Left colon (tissue), 2 donors: Measurements from ENCODE around the gene TMEM134. TPM values are rescaled to one million over a fixed set of nuclear protein-coding genes. Genes with fewer than 3 reads are reported as not detected.
"Not testable (repeated sequence)": the region's sequence is repeated elsewhere in the genome, so short reads cannot be mapped to it uniquely, and the experiment has no call there.

Source experiments
- ATAC-seq: fragments of 200-7000 bp; cut with Tn5 transposase; one replicate; pipeline ENCODE4 v1.9.1; 2020; ENCODE audit warnings: mild to moderate bottlenecking, moderate library complexity
- DNase-seq, 2 donors: peaks; one replicate each; pipeline ENCODE4 v3.0.0-alpha.2; 2020
- intact Hi-C, 2 donors: fragments of 100-400 bp; cut with DNase I in 1 of 2; cut with micrococcal nuclease in 1 of 2; formaldehyde crosslinking; loops; one replicate each; pipeline versions ENCODE4 v1.11.2 to v1.14.0; 2022; cut with DNase I, micrococcal nuclease
- total RNA-seq, 2 donors: library from RNA; stranded (reverse); fragmentation: NEBNext Ultra II Directional; extraction: Animal tissue kit (Norgen Biotek cat#: 25700); gene quantifications; one replicate each; pipeline ENCODE4 v1.2.1, GENCODE V29; 2021
- donor health status: DM: no; HTN: no; CAD: no.
- donor health status: DM: yes; HTN: yes; CAD: no.

The TMEM134 gene
- total RNA-seq, 2 donors from 2014 or later: 63.6 to 68.0 TPM

DNA sequence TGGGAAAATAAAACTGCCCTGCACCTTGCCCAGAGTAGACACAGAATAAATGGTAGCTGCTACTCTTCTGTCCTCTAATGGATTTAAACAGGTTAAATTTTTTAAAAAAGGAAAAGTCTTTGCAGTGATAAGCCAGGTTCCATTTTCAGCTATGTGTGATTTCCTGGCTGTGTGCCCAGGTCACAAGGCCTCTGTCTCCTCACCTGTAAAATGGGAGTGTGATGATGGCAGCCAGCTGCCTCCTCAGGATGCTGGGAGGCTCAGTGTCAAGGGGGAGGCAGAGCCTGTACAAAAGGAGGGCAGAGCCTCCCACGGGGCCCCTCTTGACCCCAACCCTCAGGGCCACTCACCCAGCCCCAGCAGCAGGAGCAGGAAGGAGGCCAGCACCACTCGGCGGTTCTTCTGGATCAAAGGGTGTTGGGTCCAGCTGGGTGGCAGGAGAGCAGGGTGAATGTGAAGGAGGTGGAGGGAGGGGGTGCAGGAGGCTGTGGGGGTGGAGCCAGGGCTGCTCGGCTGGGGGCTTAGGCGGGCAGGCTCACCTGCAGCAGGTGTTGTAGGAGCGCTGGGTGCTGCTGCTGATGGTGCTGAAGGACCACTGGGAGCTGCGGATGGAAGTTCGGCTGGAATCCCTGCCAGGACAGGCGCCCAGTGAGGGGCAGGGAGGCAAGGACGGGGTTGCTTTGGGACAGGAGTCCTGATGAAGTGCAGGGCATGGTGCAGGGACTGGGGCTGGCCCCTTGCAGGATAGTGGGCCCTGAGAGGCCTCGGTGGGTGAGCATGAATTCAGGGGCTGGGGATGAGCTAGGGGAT is 1.9 kb downstream of the TMEM134 start:
- intact Hi-C loops: no loop called here
- DNase-seq: no peak
- no peak for ATAC-seq

DNA sequence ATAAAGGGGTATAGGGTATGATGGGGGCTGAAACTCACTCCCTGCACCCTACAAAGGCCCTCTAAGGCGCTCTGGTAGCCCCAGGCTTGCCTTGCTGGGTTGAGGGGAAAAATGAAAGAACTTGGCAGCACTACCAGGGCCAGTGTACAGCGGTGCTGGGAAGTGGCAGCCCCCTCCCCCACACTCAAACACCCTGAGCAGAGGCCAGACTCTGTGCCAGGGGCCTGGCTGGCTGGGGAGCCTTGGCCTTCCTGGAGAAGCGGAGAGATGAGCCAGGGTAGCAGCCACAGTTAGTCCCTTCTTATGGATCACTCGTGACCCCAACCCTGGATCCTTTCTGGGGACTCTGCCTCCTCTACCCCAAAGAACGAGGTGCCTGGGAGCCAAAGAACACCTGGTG is 2.7 kb downstream of the TMEM134 start:
- no peak for ATAC-seq
- intact Hi-C loops: no loop called here
- DNase-seq: no peak

DNA sequence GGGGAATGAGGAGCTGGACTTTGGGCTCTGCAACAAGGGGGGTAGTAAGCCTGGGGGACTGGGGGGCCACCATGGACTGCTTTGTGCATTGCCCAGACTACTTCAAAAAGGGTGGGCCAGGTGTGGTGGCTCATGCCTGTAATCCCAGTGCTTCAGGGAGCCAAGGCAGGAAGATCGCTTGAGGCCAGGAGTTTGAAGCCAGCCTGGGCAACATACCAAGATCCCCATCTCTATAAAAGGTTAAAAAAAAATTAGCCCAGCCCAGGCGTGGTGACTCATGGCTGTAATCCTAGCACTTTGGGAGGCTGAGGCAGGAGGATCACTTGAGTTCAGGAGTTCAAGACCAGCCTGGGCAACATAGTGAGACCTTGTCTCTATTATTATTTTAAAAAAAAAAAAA is 3.5 kb downstream of the TMEM134 start:
- intact Hi-C loops, ATAC-seq: not testable (repeated sequence)

DNA sequence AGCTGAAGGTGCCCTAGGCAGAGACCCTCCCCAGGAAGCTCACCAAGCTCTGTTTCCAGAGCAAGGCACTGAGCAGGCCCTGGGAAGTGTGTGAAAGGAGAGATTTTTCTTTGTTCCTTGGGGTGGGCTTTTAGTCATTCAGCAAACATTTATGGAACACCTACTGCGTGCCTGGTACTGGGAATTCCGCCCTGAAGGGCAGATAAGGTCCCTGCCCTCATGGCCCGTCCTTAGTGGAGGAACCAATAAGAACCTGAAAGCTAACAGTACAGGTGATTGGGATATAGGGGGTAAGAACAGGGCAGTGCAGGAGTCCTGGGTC is 3.9 kb downstream of the TMEM134 start:
- ATAC-seq (peak; percentile 3), DNase-seq (no peak)
- intact Hi-C loops: no loop called here

More for the DNA sequence above, 3.5 kb downstream of the TMEM134 start:
- not testable (repeated sequence) for DNase-seq

DNA sequence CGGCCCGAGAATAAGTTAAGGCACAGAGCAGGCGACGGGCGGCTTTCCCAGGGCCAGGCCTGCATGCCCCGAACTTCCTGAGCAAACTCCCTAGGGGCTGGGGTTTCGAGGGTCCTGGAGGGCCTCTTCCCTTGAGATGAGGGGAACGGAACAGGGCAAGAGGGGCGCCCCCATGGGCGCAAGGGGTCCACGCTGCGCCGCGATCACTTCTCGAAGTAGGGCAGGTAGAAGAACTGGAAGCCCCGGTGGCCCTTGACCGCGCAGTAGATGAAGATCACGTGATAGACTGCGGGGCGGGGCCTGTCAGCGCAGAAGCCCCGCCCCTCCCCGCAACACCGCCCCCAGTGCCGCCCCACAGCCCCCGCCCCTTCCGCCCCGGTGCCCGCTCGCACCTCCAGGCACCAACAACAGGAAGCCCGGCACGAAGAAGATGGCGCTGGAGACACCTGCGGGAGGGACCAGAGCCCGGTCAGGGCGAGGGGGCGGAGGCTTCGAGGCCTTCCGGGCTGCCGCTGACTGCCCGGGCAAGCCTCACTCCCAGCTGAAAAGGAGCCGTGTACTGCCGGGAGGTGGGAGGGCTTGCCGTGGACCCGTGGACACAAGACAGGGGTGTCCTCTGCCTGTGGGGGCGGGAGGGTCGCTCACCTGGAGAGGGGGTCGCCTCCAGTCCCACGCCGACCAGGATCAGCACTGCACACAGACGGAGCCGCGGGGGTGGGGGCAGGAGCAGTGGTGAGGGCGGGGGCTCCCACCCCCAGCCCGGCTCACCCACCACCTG is 4.5 kb downstream of the TMEM134 start:
- DNase-seq (peak; percentile 92 to 95), ATAC-seq (peak; percentile 79)
- intact Hi-C loops: no loop called here

DNA sequence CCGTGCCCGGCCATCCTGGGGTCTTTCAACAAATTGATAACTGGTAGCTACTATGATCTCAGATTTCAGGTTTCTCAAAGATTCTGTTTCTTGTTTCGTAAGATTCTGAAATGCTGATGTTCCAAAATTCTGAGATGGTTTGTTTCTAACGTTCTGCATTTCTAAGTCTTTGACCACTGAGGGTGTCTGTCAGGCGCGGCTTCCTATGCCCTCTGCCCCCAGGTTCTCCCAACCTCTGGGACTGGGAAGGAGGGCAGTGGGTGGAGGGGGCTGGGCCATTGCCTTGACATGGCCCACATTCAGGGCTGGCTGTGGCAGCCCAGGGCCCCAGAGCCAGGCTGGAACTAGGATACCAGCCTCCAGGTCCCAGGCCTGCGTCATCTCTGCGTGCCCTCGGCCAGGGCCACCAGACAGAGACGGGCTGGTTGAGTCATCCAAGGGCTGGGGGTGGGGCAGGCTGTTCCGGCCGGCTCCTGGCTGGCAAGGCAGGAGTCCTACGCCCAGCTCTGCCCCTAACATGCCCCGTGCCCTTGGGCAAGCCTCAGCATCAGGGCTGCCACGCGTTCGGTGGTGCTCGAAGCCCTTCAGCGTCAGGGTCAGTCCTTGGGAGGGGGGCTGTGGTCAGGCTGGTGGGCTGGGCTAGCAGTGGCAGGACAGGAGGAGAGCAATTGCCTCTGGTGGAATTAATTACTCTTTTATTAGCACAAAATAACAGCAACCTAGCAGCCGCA is 5.2 kb downstream of the TMEM134 start:
- ATAC-seq (peak; percentile 40), DNase-seq (peak; percentile 58 to 79)
- intact Hi-C loops: no loop called here

DNA sequence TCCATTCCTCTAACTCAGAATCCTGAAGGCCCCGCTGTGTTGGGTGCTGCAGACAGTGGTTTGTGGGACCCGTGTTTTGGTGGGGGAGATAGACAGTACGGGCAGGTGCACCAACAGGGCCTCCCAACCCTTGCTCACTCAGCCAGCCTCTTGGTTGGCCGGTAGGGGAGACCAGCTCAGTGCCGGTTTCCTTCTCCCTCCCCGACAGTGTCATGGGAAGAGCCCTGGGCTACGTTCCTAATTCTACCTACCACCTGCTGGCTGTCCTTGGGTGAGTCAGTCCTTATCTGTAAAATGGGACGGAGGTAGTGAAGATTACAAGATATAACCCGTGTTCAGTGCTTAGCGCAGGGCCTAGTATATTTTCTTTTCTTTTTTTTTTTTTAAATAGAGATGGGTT is 5.9 kb downstream of the TMEM134 start:
- ATAC-seq: no peak
- intact Hi-C loops: no loop called here
- DNase-seq: no peak

DNA sequence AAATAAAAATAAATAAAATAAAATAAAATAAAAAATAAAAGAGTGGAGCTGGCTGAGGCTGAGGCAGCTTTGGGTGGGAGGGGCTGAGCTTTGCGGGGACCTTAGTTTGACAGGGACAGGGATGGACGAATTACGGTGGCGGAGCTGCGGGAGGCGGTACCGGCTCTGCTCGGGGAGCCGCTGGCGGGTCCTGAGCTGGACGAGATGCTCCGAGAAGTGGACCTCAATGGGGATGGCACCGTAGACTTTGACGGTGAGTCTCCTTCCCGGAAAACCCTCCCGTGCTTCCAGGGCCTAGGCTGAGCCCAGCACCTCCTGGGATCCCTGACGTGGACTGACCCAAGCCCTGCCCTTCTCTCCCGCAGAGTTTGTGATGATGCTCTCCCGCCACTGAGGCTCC is 10.8 kb downstream of the TMEM134 start:
- no peak for DNase-seq
- intact Hi-C loops: no loop called here
- ATAC-seq: no peak

DNA sequence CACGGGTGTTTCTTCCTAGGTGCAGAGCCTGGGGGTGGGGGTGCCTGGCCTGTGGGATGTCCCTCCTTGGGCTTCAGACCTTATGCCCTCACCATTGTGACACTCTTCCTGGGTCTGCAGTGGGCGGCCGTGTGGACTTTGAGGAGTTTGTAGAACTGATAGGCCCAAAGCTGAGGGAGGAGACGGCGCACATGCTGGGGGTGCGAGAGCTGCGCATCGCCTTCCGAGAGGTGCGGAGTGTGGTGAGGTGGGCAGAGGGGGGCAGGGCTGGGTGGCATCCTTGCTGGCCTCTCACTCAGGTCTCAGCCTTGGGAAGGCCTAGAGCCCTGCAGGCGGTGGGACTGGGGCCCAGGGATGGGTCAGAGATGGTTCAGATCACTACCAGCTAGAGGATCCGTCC is 11.6 kb downstream of the TMEM134 start:
- DNase-seq: no peak
- ATAC-seq: no peak
- intact Hi-C loops: no loop called here

DNA sequence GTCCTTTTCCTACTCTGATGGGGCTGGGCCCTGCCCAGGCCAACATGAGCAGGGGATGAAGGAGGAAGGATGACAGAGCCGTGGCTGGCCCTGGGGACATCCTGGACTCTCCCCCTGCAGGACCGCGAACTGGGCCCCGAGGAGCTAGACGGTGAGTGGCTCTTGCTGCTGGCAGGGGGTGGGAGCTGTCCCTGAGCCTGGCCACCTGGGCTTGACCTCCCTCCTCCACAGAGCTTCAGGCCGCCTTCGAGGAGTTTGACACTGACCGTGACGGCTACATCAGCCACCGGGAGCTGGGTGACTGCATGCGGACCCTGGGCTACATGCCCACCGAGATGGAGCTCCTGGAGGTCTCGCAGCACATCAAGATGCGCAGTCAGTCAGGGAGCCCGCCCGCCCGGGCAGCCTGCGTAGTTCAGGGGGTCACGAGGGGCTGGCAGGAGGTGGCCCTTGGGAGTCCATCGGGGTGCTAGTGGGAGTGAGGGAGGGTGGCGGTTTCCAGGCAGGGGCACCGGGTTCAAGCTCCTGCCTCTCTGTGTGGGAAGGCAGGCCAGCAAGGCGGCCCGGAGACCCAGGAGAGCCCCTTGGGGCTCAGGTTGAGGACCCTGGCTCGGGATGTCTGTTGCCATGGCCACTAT is 12.9 kb downstream of the TMEM134 start:
- intact Hi-C loops: no loop called here
- DNase-seq (no peak), ATAC-seq (no peak)

DNA sequence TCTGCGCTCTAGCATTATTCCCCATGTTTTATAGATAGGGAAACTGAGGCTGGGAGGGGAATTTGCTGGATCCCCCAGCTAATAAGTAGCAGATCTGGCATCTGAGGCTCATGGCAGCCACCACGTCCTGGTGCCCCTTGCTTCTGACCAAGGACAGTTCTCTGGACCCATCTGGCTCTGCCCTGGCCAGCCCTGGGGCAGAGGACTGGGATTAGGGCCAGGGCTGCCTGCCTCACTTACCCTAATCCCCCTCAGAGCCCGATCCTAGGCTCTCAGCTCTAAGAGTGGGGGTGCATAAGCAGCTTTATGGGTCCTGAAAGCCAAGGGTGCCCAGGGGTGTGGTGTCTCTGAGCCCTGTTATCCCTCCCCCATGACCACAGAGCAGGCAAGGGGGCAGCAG is 14.0 kb downstream of the TMEM134 start, which contains the start of gene CABP4:
CABP4 (plus strand) TSS at position 301 of the 400 bp plus-strand sequence; CDS start at position 371, 70 bp downstream.
- ATAC-seq (no peak), DNase-seq (no peak)
- intact Hi-C loops: no loop called here

DNA sequence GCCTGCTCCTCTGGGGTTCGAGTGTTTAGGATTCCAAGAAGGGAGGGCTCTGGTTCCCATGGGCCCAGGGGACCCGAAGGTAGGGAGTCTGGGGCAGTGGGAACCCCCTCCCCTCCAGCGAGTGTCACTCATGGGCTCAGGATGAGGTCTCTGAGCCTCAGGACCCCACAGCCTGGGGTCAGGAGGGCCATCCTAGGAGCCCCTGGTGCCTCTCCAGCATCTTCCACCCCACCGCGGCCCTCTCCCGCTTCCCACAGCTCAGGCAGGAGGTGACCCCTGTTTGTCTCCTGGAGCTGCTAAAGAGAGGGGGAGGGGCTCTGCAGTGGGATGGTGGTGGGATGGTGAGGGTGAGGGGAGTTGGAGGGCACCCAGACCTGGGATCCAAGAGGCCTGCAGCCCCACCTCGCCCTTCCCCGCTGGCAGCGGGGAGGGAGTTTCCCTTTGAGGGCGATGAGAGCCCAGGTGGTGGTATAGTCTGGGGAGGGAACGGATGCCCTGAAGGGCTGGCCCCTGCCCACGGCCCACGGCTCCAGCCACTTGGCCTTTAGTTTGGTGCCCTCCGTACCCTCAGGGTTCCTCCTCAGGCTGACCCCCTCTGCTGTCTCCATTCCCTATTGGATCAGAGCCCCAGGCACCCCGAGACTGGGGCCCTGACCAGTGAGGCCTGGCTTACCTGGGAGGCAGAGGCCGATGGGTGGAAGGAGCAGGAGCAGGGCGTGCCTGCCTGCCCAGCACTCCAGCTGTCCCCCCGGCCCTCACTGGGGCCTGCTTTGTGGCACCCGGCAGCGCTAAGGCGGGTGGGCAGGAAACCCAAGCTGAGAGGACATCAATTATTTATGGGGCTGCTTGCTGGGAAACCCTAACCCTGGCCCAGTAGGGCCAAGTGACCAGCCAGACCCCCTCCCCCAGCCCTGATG is 15.0 kb downstream of the TMEM134 start:
- intact Hi-C loops: no loop called here
- ATAC-seq (no peak), DNase-seq (no peak)

DNA sequence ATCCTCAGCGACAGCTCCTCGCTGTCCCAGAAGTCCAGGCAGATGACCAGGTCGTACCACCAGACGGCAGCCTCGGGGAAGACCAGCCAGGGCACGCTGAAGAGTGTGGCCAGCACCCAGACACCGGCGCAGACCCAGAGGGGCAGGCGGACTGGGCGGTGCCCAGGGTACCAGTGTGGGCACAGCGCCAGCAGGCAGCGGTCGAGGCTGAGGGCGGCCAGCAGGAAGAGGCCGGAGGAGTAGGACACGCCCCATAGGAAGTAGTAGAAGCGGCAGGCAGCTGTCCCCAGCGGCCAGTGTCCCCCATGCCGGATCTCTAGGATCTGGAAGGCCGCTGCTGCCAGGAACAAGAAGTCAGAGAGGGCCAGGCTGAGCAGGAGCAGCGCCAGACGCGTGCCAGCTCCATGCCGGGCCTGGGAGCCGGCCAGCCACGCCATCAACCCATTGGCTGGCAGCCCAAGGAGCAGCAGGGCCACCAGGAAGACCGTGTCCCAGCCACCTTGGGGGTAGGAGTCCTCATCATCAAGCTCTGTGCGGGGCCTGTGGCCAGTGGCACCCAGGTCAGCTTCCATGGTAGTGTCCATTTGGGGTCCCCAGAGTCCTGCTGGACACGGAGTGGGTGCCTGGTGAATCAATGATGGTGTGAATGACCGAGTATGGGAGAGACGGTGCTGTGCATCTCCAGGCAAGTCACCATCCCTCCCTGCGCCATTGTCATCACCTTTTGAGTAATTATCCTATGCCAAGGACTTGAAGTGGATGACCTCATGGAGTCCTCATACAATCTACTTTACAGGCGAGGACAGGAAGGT is 16.7 kb downstream of the TMEM134 start, which contains the start of gene GPR152:
GPR152 (minus strand) TSS at position 589 of the 812 bp plus-strand sequence; CDS start at position 584, 5 bp downstream.
- intact Hi-C loops: no loop called here
- DNase-seq (no peak), ATAC-seq (peak; percentile 66)

DNA sequence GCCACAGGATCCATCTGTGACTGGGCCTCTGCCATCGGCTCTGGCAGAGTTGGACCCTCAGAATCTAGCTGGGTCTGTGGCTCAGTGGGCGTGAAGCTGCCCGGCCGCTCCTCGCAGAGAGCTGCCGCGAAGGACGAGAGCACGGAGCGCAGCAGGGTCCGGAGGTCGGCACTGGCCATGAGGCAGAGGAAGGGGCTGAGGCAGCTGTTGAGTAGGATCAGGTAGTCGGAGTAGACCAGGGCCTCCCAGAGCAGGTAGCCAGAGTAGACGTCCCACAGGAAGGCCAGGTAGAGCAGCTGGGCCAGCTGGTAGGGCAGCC is 17.4 kb downstream of the TMEM134 start:
- intact Hi-C loops: no loop called here
- ATAC-seq: no peak

DNA sequence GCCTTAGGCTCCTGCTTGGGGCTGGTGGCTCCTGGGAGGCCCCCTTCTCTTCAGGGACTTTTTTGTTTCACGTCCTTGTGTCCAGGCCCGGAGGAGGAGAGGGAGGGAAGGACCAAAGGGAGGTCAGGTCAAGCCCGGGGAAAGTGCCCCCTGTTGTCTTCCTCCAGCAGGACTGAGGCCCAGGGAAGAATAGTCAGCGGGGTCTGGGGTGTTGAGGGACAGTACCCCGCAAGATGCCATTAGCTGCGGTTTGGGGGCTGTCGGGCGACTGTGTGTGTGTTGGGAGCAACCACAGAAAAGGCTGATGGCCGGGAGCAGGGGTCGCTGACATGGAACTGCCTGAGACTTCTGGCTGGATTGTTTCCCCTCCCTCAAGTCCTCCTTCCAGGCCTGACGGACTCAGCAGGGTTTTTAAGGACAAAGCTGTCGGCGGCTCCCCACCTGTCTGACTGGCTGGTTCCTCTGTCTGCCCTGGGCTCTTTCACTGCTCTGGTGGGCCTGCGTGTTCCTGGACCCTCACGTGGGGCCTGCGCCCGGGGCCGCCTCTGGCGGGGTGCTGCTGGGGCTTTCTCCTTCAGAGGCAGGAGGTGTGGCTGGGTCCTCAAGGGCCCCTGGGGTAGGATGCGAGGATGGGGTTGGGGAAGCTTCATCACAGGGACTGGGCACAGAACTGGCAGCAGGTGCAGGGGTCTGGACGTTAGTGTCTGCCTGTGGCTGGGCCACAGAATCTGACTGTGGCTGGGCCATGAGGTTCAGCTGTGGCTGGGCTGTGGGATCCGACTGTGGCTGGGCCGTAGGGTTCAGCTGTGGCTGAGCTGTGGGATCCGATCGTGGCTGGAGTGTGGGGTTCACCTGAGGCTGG is 18.0 kb downstream of the TMEM134 start:
- intact Hi-C loops: no loop called here
- ATAC-seq (no peak), DNase-seq (no peak)

More for the DNA sequence above, 17.4 kb downstream of the TMEM134 start:
- DNase-seq: no peak

DNA sequence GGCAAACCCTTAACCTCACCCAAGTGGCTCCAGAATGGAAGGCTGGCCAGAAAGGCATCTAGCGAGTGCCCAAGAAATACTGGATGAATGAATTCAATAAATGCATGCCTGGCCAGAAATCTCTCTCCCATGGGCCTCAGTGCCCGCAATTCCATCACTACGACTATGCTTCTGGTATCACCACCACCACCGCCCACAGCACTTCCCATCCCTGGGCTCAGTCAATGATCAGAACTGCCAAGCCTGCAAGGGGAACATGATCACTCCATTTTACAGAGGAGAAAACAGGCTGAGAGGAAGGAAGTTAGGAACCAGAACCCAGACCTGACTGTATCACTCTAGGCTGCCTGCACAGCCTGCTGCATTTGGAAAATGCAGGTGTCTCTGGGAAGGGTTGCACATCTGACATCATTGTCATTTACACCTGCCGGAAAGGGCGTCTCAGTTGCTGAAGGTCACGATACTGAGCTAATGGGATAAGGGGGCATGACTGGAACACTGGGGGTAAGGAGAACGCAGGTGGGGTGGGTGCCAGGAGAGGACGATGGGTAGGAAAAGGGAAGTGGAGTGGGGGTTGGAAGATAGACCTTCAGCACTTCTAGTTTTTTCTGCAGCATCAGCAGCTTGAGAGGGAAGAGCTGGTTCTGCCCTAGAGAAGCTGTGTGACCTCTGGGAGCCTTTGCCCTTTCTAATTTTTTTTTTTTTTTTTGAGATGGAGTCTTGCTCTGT is 19.8 kb downstream of the TMEM134 start:
- no peak for DNase-seq
- intact Hi-C loops: no loop called here
- ATAC-seq: peak; percentile 6
